PC-9 (cell line): Measurements from ENCODE around the gene ZMIZ1.

Experiments used
- EZH2 ChIP-seq: fragments of 200-600 bp; sonication (generic); IDR thresholded peaks from 2 replicates; pipeline ENCODE4 v1.8.0; 2017; ENCODE audit warnings: antibody characterized with exemption, low read depth
- TF ChIP-seq, protein P1 (sequence below): fragments of 200-600 bp; sonication (generic); conservative IDR thresholded peaks from 2 replicates; pipeline ENCODE4 v1.6.1; 2017; ENCODE audit warnings: mixed run types, antibody characterized with exemption, mild to moderate bottlenecking, moderate library complexity

DNA sequence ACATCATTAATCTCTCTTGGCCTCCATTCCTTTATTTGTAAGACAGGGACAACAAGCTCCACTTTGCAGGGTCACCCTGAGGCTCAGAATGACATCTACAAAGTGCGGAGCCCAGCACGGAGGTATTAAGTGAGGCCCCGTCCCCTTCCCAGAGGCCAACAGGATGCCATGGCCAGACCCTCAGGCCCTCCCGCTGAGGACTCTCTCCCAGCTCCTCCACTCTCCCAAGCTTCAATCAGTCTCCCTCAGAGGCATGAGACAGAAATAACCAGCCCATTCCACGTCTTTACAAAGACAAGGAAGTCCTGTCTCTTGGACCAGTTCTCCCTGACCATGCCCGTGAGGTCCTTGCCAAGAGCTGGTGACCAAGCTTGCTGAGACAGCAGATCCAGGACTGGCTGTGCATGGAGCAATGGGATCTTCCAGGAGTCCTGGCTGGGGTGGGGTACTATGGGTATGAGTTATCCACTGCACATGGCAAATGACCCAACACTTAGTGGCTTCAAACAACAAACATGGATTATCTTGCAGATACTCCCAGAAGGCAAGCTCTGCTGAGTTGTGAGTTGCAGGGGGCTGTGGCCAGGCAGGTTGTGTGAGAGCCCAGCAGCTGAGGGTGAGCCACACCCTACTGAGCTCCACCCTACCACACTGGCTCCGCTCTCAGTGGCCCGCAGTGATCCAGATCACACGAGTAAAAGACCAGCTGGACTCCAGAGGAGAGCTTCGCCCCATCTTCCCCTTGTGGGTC is 274.2 kb downstream of the ZMIZ1 start:
- TF ChIP-seq, protein P1, sequence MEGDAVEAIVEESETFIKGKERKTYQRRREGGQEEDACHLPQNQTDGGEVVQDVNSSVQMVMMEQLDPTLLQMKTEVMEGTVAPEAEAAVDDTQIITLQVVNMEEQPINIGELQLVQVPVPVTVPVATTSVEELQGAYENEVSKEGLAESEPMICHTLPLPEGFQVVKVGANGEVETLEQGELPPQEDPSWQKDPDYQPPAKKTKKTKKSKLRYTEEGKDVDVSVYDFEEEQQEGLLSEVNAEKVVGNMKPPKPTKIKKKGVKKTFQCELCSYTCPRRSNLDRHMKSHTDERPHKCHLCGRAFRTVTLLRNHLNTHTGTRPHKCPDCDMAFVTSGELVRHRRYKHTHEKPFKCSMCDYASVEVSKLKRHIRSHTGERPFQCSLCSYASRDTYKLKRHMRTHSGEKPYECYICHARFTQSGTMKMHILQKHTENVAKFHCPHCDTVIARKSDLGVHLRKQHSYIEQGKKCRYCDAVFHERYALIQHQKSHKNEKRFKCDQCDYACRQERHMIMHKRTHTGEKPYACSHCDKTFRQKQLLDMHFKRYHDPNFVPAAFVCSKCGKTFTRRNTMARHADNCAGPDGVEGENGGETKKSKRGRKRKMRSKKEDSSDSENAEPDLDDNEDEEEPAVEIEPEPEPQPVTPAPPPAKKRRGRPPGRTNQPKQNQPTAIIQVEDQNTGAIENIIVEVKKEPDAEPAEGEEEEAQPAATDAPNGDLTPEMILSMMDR: no peak
- no peak for TF ChIP-seq EZH2
